Measurements from ENCODE around the gene COL26A1.

COL26A1 gene

DNA sequence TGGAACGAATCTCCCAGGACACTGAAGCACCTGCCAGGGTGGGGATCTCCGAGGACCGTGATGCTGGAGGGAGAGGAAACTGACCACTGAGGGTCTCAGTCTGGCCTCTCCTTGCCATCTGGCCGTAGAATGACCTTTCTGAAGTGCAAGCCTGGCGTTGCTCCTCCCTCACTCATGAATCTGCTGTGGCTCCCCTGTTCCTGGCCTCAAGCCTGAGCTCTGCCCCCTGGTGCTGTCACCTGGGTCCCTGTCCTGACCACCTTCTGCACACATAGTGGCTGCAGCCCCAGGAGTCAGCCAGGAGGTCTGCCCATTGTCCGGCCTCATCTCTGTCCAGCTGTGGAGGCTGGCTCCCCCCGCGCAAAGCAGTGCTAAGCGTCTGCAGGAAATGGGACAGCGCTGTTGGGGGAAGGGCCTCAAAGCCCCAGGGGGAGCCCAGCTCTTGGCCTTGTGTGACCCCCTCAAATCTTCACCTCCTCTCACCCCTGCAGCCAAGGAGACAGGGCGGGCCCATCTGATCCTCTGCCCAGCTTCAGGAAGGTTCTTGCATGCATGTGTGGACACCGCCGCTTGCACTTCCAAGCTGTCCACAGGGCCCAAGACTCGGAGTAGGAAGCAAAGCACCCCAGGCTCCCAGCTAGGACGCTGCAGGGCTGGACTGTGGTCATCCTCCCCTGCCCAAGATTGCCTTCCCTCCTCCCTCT, 200.7 kb downstream of the COL26A1 start:
- no peak for TF ChIP-seq JUND (IDR thresholded peaks at IDR 0.05; ENCODE audit: low read depth)
- DNase-seq (ENCODE audit: low read depth in 1 of 2, low spot score in 1 of 2): no peak
- in situ Hi-C loops (cut with HindIII; ENCODE audit: low pct_unique_long_range_greater_than_20kb, low sequenced_read_pairs): no loop called here

DNA sequence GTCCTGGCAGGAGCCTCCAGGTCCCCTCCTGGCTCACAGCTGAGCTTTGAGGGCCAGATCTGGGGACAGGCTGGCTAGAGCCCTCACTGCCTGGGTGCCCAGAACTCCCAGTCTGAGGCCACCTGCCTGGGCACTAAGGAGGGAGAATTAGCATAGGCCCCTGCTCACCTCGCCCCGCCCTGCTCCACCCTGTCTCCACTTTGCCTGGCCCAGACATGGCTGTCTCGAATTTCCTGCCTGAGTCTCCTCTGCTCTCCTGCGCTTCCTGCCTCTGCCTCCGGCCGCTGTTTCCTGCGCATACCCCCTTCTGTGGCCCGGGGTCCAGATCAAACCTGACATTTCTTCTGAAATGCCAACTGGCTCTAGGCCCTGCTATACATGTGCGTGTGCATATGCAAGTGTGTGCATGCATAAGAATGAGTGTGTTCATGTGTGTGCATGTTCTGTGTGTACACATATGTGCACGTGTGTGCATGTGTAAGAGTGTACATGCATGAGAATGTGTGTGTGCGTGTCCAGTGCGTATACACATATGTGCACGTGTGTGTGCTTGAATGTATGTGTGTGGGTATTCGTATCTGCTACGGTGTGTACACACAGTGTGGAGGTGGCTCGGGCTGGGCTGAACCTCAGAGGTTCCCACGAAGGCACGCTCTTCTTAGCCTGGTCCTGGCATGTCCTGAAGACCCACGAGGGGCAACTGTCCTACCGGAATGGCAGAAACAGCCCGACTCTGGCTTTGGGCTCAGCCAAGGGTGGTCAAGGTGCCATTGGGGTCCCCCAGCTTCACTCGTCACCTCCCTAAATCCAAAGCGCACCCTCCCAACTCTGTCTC, 201.5 kb downstream of the COL26A1 start:
- in situ Hi-C loops (cut with HindIII; ENCODE audit: low pct_unique_long_range_greater_than_20kb, low sequenced_read_pairs): no loop called here
- TF ChIP-seq JUND (IDR thresholded peaks at IDR 0.05; ENCODE audit: low read depth): no peak
- no peak for DNase-seq (ENCODE audit: low read depth in 1 of 2, low spot score in 1 of 2)

DNA sequence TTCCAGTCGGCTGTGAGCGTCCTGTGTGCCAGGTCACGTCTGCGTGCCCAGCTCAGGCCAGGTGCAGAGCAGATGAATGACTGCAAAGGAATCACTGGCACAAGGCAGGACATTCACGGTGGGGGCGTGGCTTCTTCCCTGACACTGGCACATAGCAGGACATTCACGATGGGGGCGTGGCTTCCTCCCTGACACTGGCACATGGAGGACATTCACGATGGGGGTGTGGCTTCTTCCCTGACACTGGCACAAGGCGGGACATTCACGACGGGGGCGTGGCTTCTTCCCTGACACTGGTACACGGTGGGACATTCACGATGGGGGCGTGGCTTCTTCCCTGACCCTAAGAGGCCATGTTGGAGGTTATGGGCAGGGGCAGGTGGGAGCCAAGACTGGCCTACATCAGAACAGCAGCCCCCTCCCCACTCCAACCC, 202.1 kb downstream of the COL26A1 start:
- DNase-seq (ENCODE audit: low read depth in 1 of 2, low spot score in 1 of 2): peak; percentile 23 to 93
- in situ Hi-C loops (cut with HindIII; ENCODE audit: low pct_unique_long_range_greater_than_20kb, low sequenced_read_pairs): no loop called here
- no peak for TF ChIP-seq JUND (IDR thresholded peaks at IDR 0.05; ENCODE audit: low read depth)

DNA sequence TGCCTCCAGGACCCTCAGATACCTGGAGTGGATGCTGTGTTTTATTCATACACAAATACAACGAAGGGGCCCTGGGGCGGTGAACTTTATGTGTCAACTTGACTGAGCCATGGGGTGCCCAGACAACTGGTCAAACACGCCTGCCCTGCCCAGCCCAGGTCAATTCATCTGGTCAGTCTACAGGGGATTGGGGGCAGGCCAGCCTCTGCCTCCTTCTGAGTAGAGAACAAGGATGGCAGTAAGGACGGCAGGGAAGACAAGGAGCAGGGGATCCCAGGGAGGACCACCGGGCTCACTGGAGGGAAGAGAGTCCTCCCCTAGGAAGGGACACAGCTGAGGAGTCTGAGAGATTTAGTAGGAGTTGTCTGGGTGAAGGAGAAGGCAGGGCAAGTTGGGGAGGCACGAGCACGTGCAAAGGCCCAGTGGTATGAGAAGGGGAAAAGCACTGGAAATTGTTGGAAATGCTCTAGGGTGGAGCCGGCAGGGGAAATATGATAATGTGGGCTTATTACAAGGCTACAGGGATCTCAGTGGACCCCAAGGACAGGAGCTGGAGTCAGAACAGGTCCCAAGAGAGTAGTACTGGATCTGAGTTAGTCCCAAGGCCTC, 203.0 kb downstream of the COL26A1 start:
- DNase-seq (ENCODE audit: low read depth in 1 of 2, low spot score in 1 of 2): peak in 1 of 2 experiments; percentile 22
- in situ Hi-C loops (cut with HindIII; ENCODE audit: low pct_unique_long_range_greater_than_20kb, low sequenced_read_pairs): no loop called here
- no peak for TF ChIP-seq JUND (IDR thresholded peaks at IDR 0.05; ENCODE audit: low read depth)

DNA sequence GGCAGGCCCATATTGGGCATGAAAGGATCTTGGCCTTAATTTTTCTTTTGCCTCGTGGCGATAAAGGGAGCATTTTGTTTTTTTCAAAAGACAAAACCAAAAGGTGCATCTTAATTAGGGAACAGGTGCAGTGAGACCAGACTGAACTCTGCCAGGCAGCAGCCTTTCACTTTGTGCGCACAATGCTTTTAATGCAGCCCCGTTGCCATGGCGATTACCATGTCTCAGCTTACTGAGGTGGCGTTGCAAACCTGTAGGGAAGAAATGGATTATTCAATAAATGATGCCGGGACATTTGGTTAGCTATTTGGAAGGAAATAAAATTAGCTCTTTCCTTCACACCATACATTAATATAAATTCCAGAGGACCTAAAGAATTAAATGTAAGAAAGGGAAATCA, 204.6 kb downstream of the COL26A1 start:
- TF ChIP-seq JUND (IDR thresholded peaks at IDR 0.05; ENCODE audit: low read depth): no peak
- in situ Hi-C loops (cut with HindIII; ENCODE audit: low pct_unique_long_range_greater_than_20kb, low sequenced_read_pairs): no loop called here

DNA sequence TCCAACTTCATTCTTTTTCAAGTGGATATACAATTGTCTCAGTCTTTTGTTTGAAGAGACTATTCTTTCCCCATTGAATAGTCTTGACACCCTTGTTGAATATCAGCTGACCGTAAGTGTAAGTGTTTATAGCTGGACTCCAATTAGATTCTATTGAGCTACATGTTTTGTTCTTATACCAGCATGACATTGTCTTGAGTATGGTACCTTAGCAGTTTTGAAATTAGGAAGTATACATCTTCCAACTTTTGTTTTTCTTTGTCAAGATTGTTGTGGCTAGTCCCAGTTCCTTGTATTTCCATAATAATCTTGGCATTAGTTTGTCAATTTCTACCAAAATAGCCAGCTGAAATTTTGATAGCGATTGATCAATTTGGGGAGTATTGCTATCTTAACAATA, 209.5 kb downstream of the COL26A1 start:
- no peak for DNase-seq (ENCODE audit: low read depth in 1 of 2, low spot score in 1 of 2)
- in situ Hi-C loops (cut with HindIII; ENCODE audit: low pct_unique_long_range_greater_than_20kb, low sequenced_read_pairs): no loop called here
- TF ChIP-seq JUND (IDR thresholded peaks at IDR 0.05; ENCODE audit: low read depth): no peak

More for the DNA sequence above, 204.6 kb downstream of the COL26A1 start:
- DNase-seq (ENCODE audit: low read depth in 1 of 2, low spot score in 1 of 2): no peak

DNA sequence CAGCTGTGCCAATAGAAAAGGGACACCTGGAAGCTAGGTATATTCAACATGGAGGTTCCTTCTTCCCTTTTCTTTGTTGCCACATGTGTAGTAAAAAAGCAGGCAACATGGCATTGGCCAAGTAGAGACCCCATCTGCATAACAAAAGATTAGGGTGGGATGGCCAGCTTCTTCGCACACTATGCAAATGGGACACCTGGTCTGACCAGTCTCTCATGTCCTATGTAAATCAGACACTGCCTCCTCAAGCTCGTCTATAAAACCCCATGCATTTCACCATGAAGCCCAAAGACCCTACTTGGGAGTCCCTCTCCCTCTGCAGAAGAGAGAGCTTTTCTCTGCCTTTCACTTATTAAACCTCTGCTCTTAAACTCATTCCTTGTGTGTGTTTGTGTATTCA, 212.5 kb downstream of the COL26A1 start:
- peak in 1 of 2 experiments; percentile 79 for DNase-seq (ENCODE audit: low read depth in 1 of 2, low spot score in 1 of 2)
- in situ Hi-C loops (cut with HindIII; ENCODE audit: low pct_unique_long_range_greater_than_20kb, low sequenced_read_pairs): no loop called here
- no peak for TF ChIP-seq JUND (IDR thresholded peaks at IDR 0.05; ENCODE audit: low read depth)

DNA sequence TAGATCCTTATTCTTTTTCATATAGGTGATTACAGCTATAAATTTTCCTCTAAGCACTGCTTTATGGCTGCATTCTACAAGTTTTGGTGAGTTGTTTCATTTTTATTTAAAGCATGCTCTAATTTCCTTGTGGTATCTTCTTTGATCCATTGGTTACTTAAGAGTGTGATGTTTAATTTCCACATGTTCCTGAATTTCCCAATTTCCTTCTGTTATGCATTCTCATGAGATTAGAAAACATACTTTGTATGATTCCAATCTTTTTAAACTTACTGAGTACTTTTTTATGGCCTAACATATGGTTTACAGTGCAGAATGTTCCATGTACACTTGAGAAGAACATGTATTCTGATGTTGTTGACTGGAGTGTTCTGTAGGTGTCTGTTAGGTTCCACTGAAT, 213.0 kb downstream of the COL26A1 start:
- in situ Hi-C loops (cut with HindIII; ENCODE audit: low pct_unique_long_range_greater_than_20kb, low sequenced_read_pairs): no loop called here
- TF ChIP-seq JUND (IDR thresholded peaks at IDR 0.05; ENCODE audit: low read depth): no peak
- no peak for DNase-seq (ENCODE audit: low read depth in 1 of 2, low spot score in 1 of 2)

DNA sequence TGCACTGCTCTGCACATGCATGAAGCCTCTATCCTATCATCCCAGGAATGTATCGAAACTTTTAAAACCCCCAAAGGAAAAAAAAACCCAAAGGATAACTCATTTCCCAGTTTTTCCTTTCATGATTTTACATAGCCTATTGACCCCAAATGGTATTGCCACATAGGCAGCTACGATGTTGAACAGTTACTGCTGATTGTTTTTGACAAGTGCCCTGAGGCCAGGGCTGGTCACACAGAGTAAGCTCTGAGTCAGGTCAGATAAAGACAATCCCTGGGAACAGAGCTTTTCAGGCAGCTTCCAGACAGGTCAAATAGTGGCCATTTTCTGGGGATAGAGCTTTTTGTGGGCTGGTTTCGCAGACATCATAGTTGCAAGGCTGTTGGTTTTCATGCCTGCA, 214.3 kb downstream of the COL26A1 start:
- in situ Hi-C loops (cut with HindIII; ENCODE audit: low pct_unique_long_range_greater_than_20kb, low sequenced_read_pairs): no loop called here
- DNase-seq (ENCODE audit: low read depth in 1 of 2, low spot score in 1 of 2): no peak

DNA sequence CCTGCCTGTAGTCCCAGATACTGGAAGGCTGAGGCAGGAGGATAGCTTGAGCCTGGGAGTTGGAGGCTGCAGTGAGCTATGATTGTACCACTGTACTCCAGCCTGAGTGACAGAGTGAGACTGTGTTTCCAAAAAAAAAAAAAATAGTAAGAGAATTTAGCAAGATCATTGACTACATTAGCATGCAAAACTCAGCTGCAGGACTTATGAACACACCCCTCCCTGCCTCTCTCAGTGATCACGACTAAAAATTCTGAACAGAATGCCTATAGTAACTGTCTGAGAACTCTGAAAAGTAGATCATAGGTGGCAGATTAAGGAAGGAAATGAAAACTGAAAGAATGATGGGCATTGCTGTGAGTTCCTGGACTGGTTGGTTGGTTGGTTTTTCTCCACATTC, 215.9 kb downstream of the COL26A1 start:
- in situ Hi-C loops (cut with HindIII; ENCODE audit: low pct_unique_long_range_greater_than_20kb, low sequenced_read_pairs): no loop called here
- no peak for DNase-seq (ENCODE audit: low read depth in 1 of 2, low spot score in 1 of 2)
- TF ChIP-seq JUND (IDR thresholded peaks at IDR 0.05; ENCODE audit: low read depth): no peak

More for the DNA sequence above, 214.3 kb downstream of the COL26A1 start:
- no peak for TF ChIP-seq JUND (IDR thresholded peaks at IDR 0.05; ENCODE audit: low read depth)

DNA sequence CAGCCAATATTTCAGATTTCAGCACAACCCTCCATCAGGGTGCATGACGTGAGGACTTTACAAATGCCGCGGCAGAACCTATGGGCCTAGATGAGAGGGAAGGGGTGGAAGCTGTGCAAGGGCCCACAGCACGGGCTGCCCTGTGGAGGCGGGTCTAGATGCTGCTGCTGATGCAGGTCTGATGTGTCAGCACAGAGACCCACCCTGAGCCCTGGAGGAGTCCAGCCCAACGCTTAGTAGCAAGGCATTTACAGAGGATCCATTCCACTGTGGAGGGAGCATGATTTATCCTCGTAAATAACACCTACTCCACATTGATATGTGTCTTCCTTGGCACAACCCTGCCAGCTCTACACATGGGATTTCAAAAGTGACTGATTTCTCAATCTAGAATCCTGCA, 217.9 kb downstream of the COL26A1 start:
- DNase-seq (ENCODE audit: low read depth in 1 of 2, low spot score in 1 of 2): no peak
- no peak for TF ChIP-seq JUND (IDR thresholded peaks at IDR 0.05; ENCODE audit: low read depth)
- in situ Hi-C loops (cut with HindIII; ENCODE audit: low pct_unique_long_range_greater_than_20kb, low sequenced_read_pairs): no loop called here

DNA sequence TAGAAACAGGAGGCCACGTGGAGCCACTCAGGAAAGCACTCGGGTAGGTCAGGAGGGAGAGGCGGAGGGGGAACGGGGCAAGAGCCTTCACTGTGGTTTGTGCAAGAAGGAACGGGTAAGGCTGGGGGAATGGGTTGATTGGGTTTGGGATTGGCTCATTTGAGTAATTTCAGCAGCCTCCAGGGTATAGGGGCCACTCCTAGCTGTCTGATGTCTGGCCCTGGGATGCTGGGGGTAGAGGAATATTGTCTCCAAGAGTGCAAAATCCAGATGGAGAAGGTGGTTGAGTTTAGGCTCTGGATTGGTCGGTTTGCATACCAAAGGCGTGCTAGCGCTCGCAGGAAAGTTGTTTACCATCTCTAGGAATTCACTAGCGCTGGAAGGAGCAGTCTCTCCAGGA, 219.2 kb downstream of the COL26A1 start:
- no peak for DNase-seq (ENCODE audit: low read depth in 1 of 2, low spot score in 1 of 2)
- no peak for TF ChIP-seq JUND (IDR thresholded peaks at IDR 0.05; ENCODE audit: low read depth)
- in situ Hi-C loops (cut with HindIII; ENCODE audit: low pct_unique_long_range_greater_than_20kb, low sequenced_read_pairs): no loop called here

DNA sequence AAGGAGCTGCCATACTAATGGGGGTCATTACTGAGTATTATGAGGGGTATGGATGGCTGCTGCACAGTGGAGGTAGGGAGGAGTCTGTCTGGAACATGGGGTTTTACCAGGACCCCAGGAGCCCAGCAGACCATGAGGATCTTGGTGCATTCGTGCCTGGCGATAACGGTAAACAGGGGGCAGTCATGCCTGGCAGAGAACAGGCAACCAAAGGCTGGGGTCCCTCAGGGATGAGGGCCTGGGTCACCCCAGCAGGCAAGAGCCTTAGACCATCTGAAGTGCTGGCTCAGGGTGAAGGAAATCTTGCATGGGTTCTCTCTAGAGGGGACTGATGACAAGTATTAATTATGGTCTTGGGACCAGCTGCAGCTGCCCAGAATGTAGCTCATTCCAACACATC, 220.3 kb downstream of the COL26A1 start:
- no peak for DNase-seq (ENCODE audit: low read depth in 1 of 2, low spot score in 1 of 2)
- no peak for TF ChIP-seq JUND (IDR thresholded peaks at IDR 0.05; ENCODE audit: low read depth)
- in situ Hi-C loops (cut with HindIII; ENCODE audit: low pct_unique_long_range_greater_than_20kb, low sequenced_read_pairs): no loop called here

All from T47D (cell line).